Breast epithelium (tissue), 3 donors: ENCODE measurements around the gene CYTH1.

ENCODE experiments used
- CTCF ChIP-seq, 3 donors: fragments of 450-650 bp; IDR thresholded peaks; one replicate each; pipeline ENCODE4 v1.5.1; 2016 to 2017; ENCODE audit warnings: antibody characterized with exemption in 3 of 3, mild to moderate bottlenecking in 3 of 3, moderate library complexity in 3 of 3
- POLR2A ChIP-seq: fragments of 450-650 bp; IDR thresholded peaks from one replicate; pipeline ENCODE4 v1.6.1; 2016; ENCODE audit warnings: antibody characterized with exemption, mild to moderate bottlenecking, moderate library complexity
- POLR2AphosphoS5 ChIP-seq, 3 donors: sonication (generic); formaldehyde crosslinking; IDR thresholded peaks; one replicate each; pipeline ENCODE4 v1.6.1; 2017; ENCODE audit warnings: antibody characterized with exemption in 3 of 3

GRCh38 chr17:78704594-78704993 lies 77.5 kb downstream of the CYTH1 start:
- TF ChIP-seq CTCF (IDR thresholded peaks at IDR 0.05) = no peak
- TF ChIP-seq POLR2AphosphoS5 (IDR thresholded peaks at IDR 0.05) = no peak
- no peak for TF ChIP-seq POLR2A
